Subcutaneous adipose tissue (tissue), 4 donors: ENCODE measurements around the gene NUB1. TPM values are rescaled to one million over a fixed set of nuclear protein-coding genes. Genes with fewer than 3 reads are reported as not detected.

Experiments used
- total RNA-seq, 4 donors: library from RNA; depleted of rRNA; stranded (reverse); fragments of >200 nt; gene quantifications; one replicate each; pipeline ENCODE4 v1.1.0, GENCODE V29; 2016
- TF ChIP-seq, protein P1 (sequence below): fragments of 450-650 bp; IDR thresholded peaks from one replicate; pipeline ENCODE4 v1.5.1; 2016; ENCODE audit warnings: low read depth, mild to moderate bottlenecking, control low read depth, antibody characterized with exemption, moderate library complexity

The NUB1 gene
- total RNA-seq, 4 donors from 2014 or later, result 59.2 to 95.4 (median 66.1) TPM

GRCh38 chr7:151309311-151309710 is 32.3 kb upstream of the NUB1 start:
- TF ChIP-seq, protein P1, sequence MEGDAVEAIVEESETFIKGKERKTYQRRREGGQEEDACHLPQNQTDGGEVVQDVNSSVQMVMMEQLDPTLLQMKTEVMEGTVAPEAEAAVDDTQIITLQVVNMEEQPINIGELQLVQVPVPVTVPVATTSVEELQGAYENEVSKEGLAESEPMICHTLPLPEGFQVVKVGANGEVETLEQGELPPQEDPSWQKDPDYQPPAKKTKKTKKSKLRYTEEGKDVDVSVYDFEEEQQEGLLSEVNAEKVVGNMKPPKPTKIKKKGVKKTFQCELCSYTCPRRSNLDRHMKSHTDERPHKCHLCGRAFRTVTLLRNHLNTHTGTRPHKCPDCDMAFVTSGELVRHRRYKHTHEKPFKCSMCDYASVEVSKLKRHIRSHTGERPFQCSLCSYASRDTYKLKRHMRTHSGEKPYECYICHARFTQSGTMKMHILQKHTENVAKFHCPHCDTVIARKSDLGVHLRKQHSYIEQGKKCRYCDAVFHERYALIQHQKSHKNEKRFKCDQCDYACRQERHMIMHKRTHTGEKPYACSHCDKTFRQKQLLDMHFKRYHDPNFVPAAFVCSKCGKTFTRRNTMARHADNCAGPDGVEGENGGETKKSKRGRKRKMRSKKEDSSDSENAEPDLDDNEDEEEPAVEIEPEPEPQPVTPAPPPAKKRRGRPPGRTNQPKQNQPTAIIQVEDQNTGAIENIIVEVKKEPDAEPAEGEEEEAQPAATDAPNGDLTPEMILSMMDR, result no peak

DNA sequence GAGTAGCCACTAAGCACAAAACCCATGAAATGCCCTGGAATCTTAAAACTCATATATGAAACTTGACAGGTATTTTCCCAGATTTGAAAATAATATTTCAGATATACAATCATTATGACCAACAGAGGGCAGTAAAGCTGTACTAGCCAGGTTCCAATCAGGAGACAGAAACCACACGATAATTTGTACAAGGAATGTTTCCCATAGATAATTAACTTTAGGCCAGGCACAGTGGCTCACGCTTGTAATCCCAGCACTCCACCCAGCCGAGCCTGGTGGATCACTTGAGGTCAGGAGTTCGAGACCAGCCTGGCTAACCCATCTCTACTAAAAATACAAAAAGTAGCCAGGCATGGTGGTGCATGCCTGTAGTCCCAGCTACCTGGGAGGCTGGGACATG is 31.0 kb upstream of the NUB1 start:
- TF ChIP-seq, protein P1, result no peak

- TF ChIP-seq, protein P1, result no peak
Measured at GRCh38 chr7:151311294-151311864, 30.2 kb upstream of the NUB1 start.

DNA sequence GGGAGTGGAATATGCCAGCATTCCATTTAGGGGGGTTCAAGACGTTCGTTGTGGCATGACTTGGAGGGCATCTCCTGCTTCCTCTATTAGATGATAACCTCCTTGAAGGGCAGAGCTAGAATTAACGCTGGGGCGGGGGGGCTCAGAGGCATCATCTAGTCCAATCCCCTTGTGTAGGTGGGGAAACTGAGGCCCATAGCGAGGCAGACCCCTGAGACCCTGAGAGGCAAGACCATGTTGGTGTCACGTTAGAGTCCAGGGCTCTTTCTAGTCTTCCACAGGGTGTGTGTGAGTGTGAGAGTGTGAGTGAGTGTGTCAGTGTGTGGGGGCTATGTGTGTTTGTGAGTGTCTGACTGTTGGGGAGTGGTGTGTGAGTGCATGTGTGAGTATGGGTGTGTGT is 29.3 kb upstream of the NUB1 start:
- TF ChIP-seq, protein P1, result no peak

- TF ChIP-seq, protein P1, result no peak
Measured at GRCh38 chr7:151312831-151313809, 28.5 kb upstream of the NUB1 start.

GRCh38 chr7:151313857-151314256 is 27.8 kb upstream of the NUB1 start:
- TF ChIP-seq, protein P1, result no peak

GRCh38 chr7:151314401-151314800 is 27.2 kb upstream of the NUB1 start:
- TF ChIP-seq, protein P1, result no peak
